K562 (cell line): ENCODE measurements around the gene ASS1. TPM values are rescaled to one million over a fixed set of nuclear protein-coding genes. Genes with fewer than 3 reads are reported as not detected.

ENCODE experiments used
- ATAC-seq: fragments of 200-7000 bp; cut with Tn5 transposase; 3 replicates; pipeline ENCODE4 v1.9.1; 2020; ENCODE audit warnings: moderate library complexity
- BruUV-seq: library from RNA; stranded (reverse); fragments of 400-500 nt; replicated peaks from 2 replicates; lab custom pipeline; 2021; lab: Mats Ljungman, UMichigan
- CTCF ChIA-PET: fragments of 300-600 bp; formaldehyde crosslinking; extraction: SDS; loops from one replicate; lab custom pipeline; 2021; ENCODE audit warnings: low intra/inter-chr PET ratio; lab: Yijun Ruan, JAX
- POLR2A ChIA-PET: fragments of 300-600, 350-650 bp; sonication (Branson Sonifier 250); formaldehyde crosslinking; extraction: SDS; loops from one replicate; lab custom pipeline; 2021; ENCODE audit warnings: antibody characterized with exemption, inconsistent platforms; lab: Yijun Ruan, JAX
- DNase-seq, 4 experiments: peaks; one replicate each; pipeline versions ENCODE4 v3.0.0 to v3.0.0-alpha.2; 2011 to 2018; ENCODE audit warnings: low spot score in 3 of 4, mixed read lengths in 3 of 4; ENCODE audit errors: extremely low read depth in 1 of 4
- FAIRE-seq: peaks from 2 replicates; lab custom pipeline; 2011; peaks lifted over from hg19 to GRCh38; lab: Jason Lieb, UNC
- H2AFZ ChIP-seq: 2 replicates; pipeline ENCODE4 v1.6.0; 2011; ENCODE audit warnings: low read depth, low read length, control low read depth, inconsistent platforms
- H3K27ac ChIP-seq: fragments of 200-600 bp; 3 replicates; pipeline ENCODE4 v1.8.0; 2011; ENCODE audit warnings: low read depth, mild to moderate bottlenecking, control low read depth, inconsistent platforms, low read length, moderate library complexity, mixed read lengths; ENCODE audit errors: extremely low read depth
- H3K27me3 ChIP-seq, 2 experiments: fragments of 300-600 bp in 1 of 2; 2 replicates in 1 of 2; 3 replicates in 1 of 2; pipeline versions ENCODE4 v1.6.0 to v1.8.0; 2011; ENCODE audit warnings: inconsistent platforms in 2 of 2, low read length in 2 of 2, mild to moderate bottlenecking in 1 of 2, mixed read lengths in 1 of 2, moderate library complexity in 1 of 2; ENCODE audit not compliant: control insufficient read depth in 2 of 2, insufficient read depth in 2 of 2
- H3K36me3 ChIP-seq: fragments of 300-600 bp; 3 replicates; pipeline ENCODE4 v1.8.0; 2011; ENCODE audit warnings: mild to moderate bottlenecking, low read length, inconsistent platforms; ENCODE audit not compliant: control insufficient read depth, insufficient read depth
- H3K4me1 ChIP-seq, 2 experiments: fragments of 200-600 bp in 1 of 2; replicated peaks in 1 of 2; 2 replicates in 1 of 2; 3 replicates in 1 of 2; pipeline versions ENCODE4 v1.5.1 to v1.8.0; 2011; ENCODE audit warnings: inconsistent platforms in 2 of 2, low read length in 2 of 2, mild to moderate bottlenecking in 1 of 2, mixed read lengths in 1 of 2, moderate library complexity in 1 of 2; ENCODE audit not compliant: control insufficient read depth in 2 of 2, insufficient read depth in 2 of 2
- H3K4me2 ChIP-seq: 2 replicates; pipeline ENCODE4 v1.6.1; 2011; ENCODE audit warnings: low read length, control low read depth, inconsistent platforms, mixed read lengths; ENCODE audit not compliant: insufficient read depth
- H3K4me3 ChIP-seq: fragments of 200-600 bp; sonication (generic), shearing (Covaris generic); 2 replicates; pipeline ENCODE4 v1.5.1; 2016; ENCODE audit warnings: control low read depth, inconsistent platforms
- H3K79me2 ChIP-seq: fragments of 200-600 bp; 3 replicates; pipeline ENCODE4 v1.8.0; 2011; ENCODE audit warnings: low read length, inconsistent platforms; ENCODE audit not compliant: control insufficient read depth, insufficient read depth
- H3K9ac ChIP-seq, 2 experiments: 2 replicates each; pipeline versions ENCODE4 v1.6.0 to v1.6.1; 2011; ENCODE audit warnings: low read depth in 2 of 2, low read length in 2 of 2, control low read depth in 1 of 2, inconsistent platforms in 1 of 2, mild to moderate bottlenecking in 1 of 2, mixed read lengths in 1 of 2; ENCODE audit not compliant: insufficient read depth in 1 of 2
- H3K9me1 ChIP-seq: one replicate; pipeline ENCODE4 v1.6.0; 2011; ENCODE audit warnings: inconsistent platforms, mild to moderate bottlenecking, low read length, moderate library complexity; ENCODE audit not compliant: control insufficient read depth, insufficient read depth
- H3K9me3 ChIP-seq: replicated peaks from 2 replicates; pipeline ENCODE4 v1.5.1; 2011; ENCODE audit warnings: low read depth, low read length, inconsistent platforms; ENCODE audit not compliant: control insufficient read depth, insufficient read depth
- H4K20me1 ChIP-seq: replicated peaks from 2 replicates; pipeline ENCODE4 v1.6.1; 2011; ENCODE audit warnings: low read length, inconsistent platforms, mixed read lengths; ENCODE audit not compliant: control insufficient read depth, insufficient read depth
- ELF2 ChIP-seq: fragments of 250-450 bp; sonication (Bioruptor Pico); IDR thresholded peaks from 2 replicates; pipeline ENCODE4 v1.5.0; 2021; ENCODE audit warnings: mild to moderate bottlenecking
- HMGN3 ChIP-seq: IDR thresholded peaks from 2 replicates; pipeline ENCODE4 v1.6.1; 2011; ENCODE audit warnings: borderline replicate concordance, low read depth, mild to moderate bottlenecking, mixed read lengths, low read length; ENCODE audit not compliant: insufficient read length; ENCODE audit errors: extremely low read depth
- MBD2 ChIP-seq: sonication (generic); IDR thresholded peaks from 2 replicates; pipeline ENCODE4 v1.6.1; 2016; ENCODE audit warnings: low read depth, borderline replicate concordance
- MEIS2 ChIP-seq: fragments of 450-650 bp; IDR thresholded peaks from 2 replicates; pipeline ENCODE4 v1.6.1; 2014; ENCODE audit warnings: mild to moderate bottlenecking; ENCODE audit not compliant: partially characterized antibody
- NR4A1 ChIP-seq, 2 experiments: fragments of 250-450 bp in 1 of 2; fragments of 450-650 bp in 1 of 2; sonication (Bioruptor Pico) in 1 of 2; IDR thresholded peaks; 2 replicates each; pipeline versions ENCODE4 v1.4.0 to v1.6.1; 2016 to 2020; ENCODE audit warnings: mild to moderate bottlenecking in 2 of 2, missing compliant biosample characterization in 1 of 2, missing genetic modification characterization in 1 of 2, moderate library complexity in 1 of 2
- PRPF4 ChIP-seq: fragments of 200-400 bp; formaldehyde crosslinking; IDR thresholded peaks from one replicate; pipeline ENCODE4 v1.6.1; 2017; ENCODE audit warnings: low read length, low read depth, mild to moderate bottlenecking; ENCODE audit not compliant: insufficient read depth, poor library complexity, severe bottlenecking
- RAD21 ChIP-seq, 2 experiments: fragments of 250-450 bp in 1 of 2; fragments of 450-650 bp in 1 of 2; sonication (Bioruptor Pico) in 1 of 2; formaldehyde crosslinking in 1 of 2; IDR thresholded peaks in 1 of 2; conservative IDR thresholded peaks in 1 of 2; 2 replicates each; pipeline versions ENCODE4 v1.4.0 to v1.8.0; 2020 to 2022; ENCODE audit warnings: mild to moderate bottlenecking in 2 of 2, moderate library complexity in 1 of 2
- WGBS: fragments of 100-300 bp; shearing (Covaris generic); methylation state at CpG from one replicate; pipeline ENCODE4 v1.1.6; 2016; ENCODE audit warnings: low coverage, mixed read lengths; ENCODE audit not compliant: insufficient coverage; ENCODE audit errors: missing lambda C conversion rate; 5-methylcytosine and 5-hydroxymethylcytosine counted together
- in situ Hi-C: fragments of 300-500 bp; cut with MboI; formaldehyde crosslinking; loops from 4 replicates; pipeline ENCODE4 v1.15.0; 2018; ENCODE audit warnings: inconsistent platforms, mixed read lengths
- intact Hi-C: fragments of 100-400 bp; cut with micrococcal nuclease; formaldehyde crosslinking; loops from 2 replicates; pipeline ENCODE4 v1.14.2; 2022
- polyA plus RNA-seq, 8 experiments: library from polyadenylated mRNA; depleted of rRNA in 4 of 8; stranded (reverse) in 5 of 8; unstranded in 3 of 8; fragments of >200 nt; fragmentation: Nextera tagmentation in 2 of 8; fragmentation: Illumina TruSeq in 1 of 8; extraction: Ambion mirVana in 2 of 8; extraction: Trizol in 1 of 8; gene quantifications; 2 replicates each; pipeline versions ENCODE4 v1.2.1 to v1.2.3, GENCODE V29; 2011 to 2014; ENCODE audit warnings: inconsistent platforms in 1 of 8, missing spikeins in 1 of 8
- total RNA-seq, 7 experiments: library from RNA; depleted of rRNA in 6 of 7; stranded (reverse); fragments of >200 nt in 6 of 7; fragmentation: Illumina TruSeq in 2 of 7; extraction: Trizol in 2 of 7; gene quantifications; 2 replicates each; pipeline versions ENCODE4 v1.2.1 to v1.2.3, GENCODE V29; 2011 to 2021; ENCODE audit warnings: low replicate concordance in 1 of 7
- TF ChIP-seq, protein P1 (sequence below): fragments of 450-650 bp; conservative IDR thresholded peaks from 2 replicates; pipeline ENCODE4 v1.6.1; 2016; ENCODE audit warnings: missing genetic modification characterization, low read depth, mild to moderate bottlenecking, missing compliant biosample characterization, moderate library complexity
- TF ChIP-seq, protein P2 (sequence below): fragments of 200-800 bp; sonication (Bioruptor generic); IDR thresholded peaks from 2 replicates; pipeline ENCODE4 v1.6.1; 2017; ENCODE audit warnings: missing genetic modification characterization, missing compliant biosample characterization
- TF ChIP-seq, protein P3 (sequence below): fragments of 200-800 bp; sonication (Bioruptor generic); IDR thresholded peaks from 2 replicates; pipeline ENCODE4 v1.6.1; 2017; ENCODE audit warnings: missing genetic modification characterization, missing compliant biosample characterization
- TF ChIP-seq, protein P4 (sequence below): fragments of 450-650 bp; IDR thresholded peaks from 2 replicates; pipeline ENCODE4 v1.7.1; 2018; ENCODE audit warnings: mild to moderate bottlenecking, low read depth; ENCODE audit not compliant: partially characterized antibody

The ASS1 gene
- total and polyA plus RNA-seq, 9 of the 15 experiments (the other 6 are each of a cell fraction or from before 2014, with no cell fraction given): 1.5 to 5.7 (median 3.7) TPM

DNA sequence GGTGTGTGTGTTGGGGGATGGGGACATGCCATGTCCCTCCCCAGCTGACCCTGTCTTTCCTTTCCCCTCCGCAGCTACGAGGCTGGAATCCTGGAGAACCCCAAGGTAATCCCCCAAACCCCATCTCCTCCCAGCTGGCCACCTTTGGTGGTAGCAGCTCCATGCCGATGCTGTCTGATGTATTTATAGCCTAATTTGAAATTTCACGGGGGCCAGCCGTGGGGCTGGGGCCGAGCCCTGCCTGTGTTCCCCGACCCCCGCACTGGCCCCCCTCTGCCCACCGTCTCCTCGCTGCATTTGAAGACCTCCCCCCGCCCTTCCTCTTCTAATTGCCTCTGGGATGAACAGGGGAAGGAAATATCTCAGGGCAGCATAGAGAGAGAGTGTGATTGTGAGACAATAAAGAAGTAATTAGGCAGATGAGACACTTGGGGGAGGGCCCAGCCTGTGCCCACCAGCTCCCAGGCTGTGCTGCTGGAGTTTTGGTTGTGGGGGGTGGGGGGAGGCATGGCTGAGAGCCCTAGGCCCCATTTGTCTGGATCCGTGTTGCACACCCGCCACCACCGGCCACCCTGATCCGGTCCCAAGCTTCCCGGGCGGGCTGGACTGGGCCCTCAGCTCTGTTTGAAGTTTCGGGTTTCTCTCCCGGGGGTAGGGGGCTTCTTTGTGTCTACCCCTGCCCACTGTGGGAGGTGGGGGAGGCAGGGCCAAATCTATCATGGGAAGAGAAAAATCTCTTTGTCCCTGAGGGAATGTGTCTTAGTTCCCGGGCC, 26.8 kb downstream of the ASS1 start:
- peaks cover 3 to 45% of the 10 kb centered on the region in 2 experiments; a peak in 4 of 5 replicates for H3K27me3 ChIP-seq
- intact Hi-C loops (no loop called here), in situ Hi-C loops (no loop called here)
- H3K79me2 ChIP-seq: no peaks in the 10 kb centered on the region
- H3K4me1 ChIP-seq: peaks cover 0 to 45% of the 10 kb centered on the region in 2 experiments; a peak in 2 of 5 replicates
- no peak overlapping the region for H3K4me2 ChIP-seq
- no peak overlapping the region for H3K4me3 ChIP-seq
- H3K36me3 ChIP-seq: no peaks in the 10 kb centered on the region
- CTCF ChIA-PET: no interaction called here
- ATAC-seq (no peak), FAIRE-seq (no peak), DNase-seq (no peak)
- BruUV-seq: no TSS peak
- peaks cover 8% of the 10 kb centered on the region; the same call in 1 of the 2 replicates for H4K20me1 ChIP-seq
- H3K9me3 ChIP-seq: no peaks in the 10 kb centered on the region
- H3K9ac ChIP-seq: no peak overlapping the region
- POLR2A ChIA-PET: interaction anchor here (1.2 kb wide), 1 partner anchor 9 kb away, joined by 4 read pairs; no protein-coding TSS in a partner anchor
- no peak overlapping the region for H2AFZ ChIP-seq
- 22% methylated on average over 17 of the region's 20 CpGs for WGBS
- H3K27ac ChIP-seq: no peak overlapping the region
- no peaks in the 10 kb centered on the region for H3K9me1 ChIP-seq
- TF ChIP-seq ELF2 (CRISPR knock-in tag) (no peak), NR4A1 (CRISPR knock-in tag; IDR thresholded peaks at IDR 0.05) (no peak), NR4A1 (tag; IDR thresholded peaks at IDR 0.05) (no peak), RAD21 (CRISPR knock-in tag; conservative IDR thresholded peaks at IDR 0.05 in 1 of 2, IDR thresholded peaks at IDR 0.05 in 1 of 2) (no peak), PRPF4 (no peak), MEIS2 (no peak), HMGN3 (no peak), MBD2 (no peak)
- TF ChIP-seq, protein P1, sequence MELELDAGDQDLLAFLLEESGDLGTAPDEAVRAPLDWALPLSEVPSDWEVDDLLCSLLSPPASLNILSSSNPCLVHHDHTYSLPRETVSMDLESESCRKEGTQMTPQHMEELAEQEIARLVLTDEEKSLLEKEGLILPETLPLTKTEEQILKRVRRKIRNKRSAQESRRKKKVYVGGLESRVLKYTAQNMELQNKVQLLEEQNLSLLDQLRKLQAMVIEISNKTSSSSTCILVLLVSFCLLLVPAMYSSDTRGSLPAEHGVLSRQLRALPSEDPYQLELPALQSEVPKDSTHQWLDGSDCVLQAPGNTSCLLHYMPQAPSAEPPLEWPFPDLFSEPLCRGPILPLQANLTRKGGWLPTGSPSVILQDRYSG (tag): no peak
- TF ChIP-seq, protein P2, sequence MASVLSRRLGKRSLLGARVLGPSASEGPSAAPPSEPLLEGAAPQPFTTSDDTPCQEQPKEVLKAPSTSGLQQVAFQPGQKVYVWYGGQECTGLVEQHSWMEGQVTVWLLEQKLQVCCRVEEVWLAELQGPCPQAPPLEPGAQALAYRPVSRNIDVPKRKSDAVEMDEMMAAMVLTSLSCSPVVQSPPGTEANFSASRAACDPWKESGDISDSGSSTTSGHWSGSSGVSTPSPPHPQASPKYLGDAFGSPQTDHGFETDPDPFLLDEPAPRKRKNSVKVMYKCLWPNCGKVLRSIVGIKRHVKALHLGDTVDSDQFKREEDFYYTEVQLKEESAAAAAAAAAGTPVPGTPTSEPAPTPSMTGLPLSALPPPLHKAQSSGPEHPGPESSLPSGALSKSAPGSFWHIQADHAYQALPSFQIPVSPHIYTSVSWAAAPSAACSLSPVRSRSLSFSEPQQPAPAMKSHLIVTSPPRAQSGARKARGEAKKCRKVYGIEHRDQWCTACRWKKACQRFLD (CRISPR knock-in tag): no peak
- TF ChIP-seq, protein P3, sequence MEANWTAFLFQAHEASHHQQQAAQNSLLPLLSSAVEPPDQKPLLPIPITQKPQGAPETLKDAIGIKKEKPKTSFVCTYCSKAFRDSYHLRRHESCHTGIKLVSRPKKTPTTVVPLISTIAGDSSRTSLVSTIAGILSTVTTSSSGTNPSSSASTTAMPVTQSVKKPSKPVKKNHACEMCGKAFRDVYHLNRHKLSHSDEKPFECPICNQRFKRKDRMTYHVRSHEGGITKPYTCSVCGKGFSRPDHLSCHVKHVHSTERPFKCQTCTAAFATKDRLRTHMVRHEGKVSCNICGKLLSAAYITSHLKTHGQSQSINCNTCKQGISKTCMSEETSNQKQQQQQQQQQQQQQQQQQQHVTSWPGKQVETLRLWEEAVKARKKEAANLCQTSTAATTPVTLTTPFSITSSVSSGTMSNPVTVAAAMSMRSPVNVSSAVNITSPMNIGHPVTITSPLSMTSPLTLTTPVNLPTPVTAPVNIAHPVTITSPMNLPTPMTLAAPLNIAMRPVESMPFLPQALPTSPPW (CRISPR knock-in tag): no peak
- TF ChIP-seq, protein P4, sequence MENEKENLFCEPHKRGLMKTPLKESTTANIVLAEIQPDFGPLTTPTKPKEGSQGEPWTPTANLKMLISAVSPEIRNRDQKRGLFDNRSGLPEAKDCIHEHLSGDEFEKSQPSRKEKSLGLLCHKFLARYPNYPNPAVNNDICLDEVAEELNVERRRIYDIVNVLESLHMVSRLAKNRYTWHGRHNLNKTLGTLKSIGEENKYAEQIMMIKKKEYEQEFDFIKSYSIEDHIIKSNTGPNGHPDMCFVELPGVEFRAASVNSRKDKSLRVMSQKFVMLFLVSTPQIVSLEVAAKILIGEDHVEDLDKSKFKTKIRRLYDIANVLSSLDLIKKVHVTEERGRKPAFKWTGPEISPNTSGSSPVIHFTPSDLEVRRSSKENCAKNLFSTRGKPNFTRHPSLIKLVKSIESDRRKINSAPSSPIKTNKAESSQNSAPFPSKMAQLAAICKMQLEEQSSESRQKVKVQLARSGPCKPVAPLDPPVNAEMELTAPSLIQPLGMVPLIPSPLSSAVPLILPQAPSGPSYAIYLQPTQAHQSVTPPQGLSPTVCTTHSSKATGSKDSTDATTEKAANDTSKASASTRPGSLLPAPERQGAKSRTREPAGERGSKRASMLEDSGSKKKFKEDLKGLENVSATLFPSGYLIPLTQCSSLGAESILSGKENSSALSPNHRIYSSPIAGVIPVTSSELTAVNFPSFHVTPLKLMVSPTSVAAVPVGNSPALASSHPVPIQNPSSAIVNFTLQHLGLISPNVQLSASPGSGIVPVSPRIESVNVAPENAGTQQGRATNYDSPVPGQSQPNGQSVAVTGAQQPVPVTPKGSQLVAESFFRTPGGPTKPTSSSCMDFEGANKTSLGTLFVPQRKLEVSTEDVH: no peak
